GM23338 (cell line): Measurements from ENCODE around the gene GRID1. TPM values are rescaled to one million over a fixed set of nuclear protein-coding genes. Genes with fewer than 3 reads are reported as not detected.

Source experiments
- ATAC-seq: fragments of 200-7000 bp; cut with Tn5 transposase; 3 replicates; pipeline ENCODE4 v1.9.1; 2020
- DNase-seq: peaks from one replicate; pipeline ENCODE4 v3.0.0-alpha.2; 2015; ENCODE audit warnings: low spot score
- H2AFZ ChIP-seq: fragments of 200-600 bp; sonication (generic); 2 replicates; pipeline ENCODE4 v1.8.0; 2016; ENCODE audit warnings: antibody characterized with exemption, mild to moderate bottlenecking, moderate library complexity
- H3F3A ChIP-seq: fragments of 200-600 bp; sonication (generic); replicated peaks from 2 replicates; pipeline ENCODE4 v1.8.0; 2017; ENCODE audit warnings: antibody characterized with exemption, mixed run types, low read depth
- H3K27ac ChIP-seq: fragments of 200-600 bp; sonication (generic); 2 replicates; pipeline ENCODE4 v1.6.1; 2016; ENCODE audit warnings: low read depth
- H3K27me3 ChIP-seq: fragments of 200-600 bp; sonication (generic); 2 replicates; pipeline ENCODE4 v1.8.0; 2016; ENCODE audit warnings: mild to moderate bottlenecking, mixed run types, moderate library complexity; ENCODE audit not compliant: insufficient read depth
- H3K36me3 ChIP-seq: fragments of 200-600 bp; sonication (generic); 2 replicates; pipeline ENCODE4 v1.8.0; 2016; ENCODE audit warnings: mild to moderate bottlenecking; ENCODE audit not compliant: insufficient read depth
- H3K4me1 ChIP-seq: fragments of 200-600 bp; sonication (generic); 2 replicates; pipeline ENCODE4 v1.8.0; 2016; ENCODE audit warnings: mild to moderate bottlenecking, moderate library complexity; ENCODE audit not compliant: insufficient read depth
- H3K4me2 ChIP-seq: fragments of 200-600 bp; sonication (generic); 2 replicates; pipeline ENCODE4 v1.7.1; 2017; ENCODE audit warnings: mixed run types
- H3K4me3 ChIP-seq: fragments of 200-600 bp; sonication (generic); 2 replicates; pipeline ENCODE4 v1.6.1; 2016; ENCODE audit warnings: mixed run types
- H3K79me2 ChIP-seq: fragments of 200-600 bp; sonication (generic); replicated peaks from 2 replicates; pipeline ENCODE4 v1.8.0; 2017; ENCODE audit warnings: mild to moderate bottlenecking; ENCODE audit not compliant: insufficient read depth
- H3K9me2 ChIP-seq: fragments of 200-600 bp; sonication (generic); 2 replicates; pipeline ENCODE4 v1.8.0; 2017; ENCODE audit not compliant: insufficient read depth
- H4K20me1 ChIP-seq: fragments of 200-600 bp; sonication (generic); replicated peaks from 2 replicates; pipeline ENCODE4 v1.8.0; 2017; ENCODE audit warnings: mild to moderate bottlenecking; ENCODE audit not compliant: insufficient read depth
- H3K27ac Mint-ChIP-seq: 2 replicates; pipeline ENCODE4 v1.8.0; 2020; ENCODE audit warnings: inconsistent platforms, mild to moderate bottlenecking, moderate library complexity, mixed read lengths
- H3K27me3 Mint-ChIP-seq: 3 replicates; pipeline ENCODE4 v1.8.0; 2022; ENCODE audit warnings: low read depth, mild to moderate bottlenecking, moderate library complexity, mixed read lengths, inconsistent platforms; ENCODE audit not compliant: insufficient read depth, poor library complexity
- H3K36me3 Mint-ChIP-seq: 3 replicates; pipeline ENCODE4 v1.8.0; 2021; ENCODE audit warnings: low read depth, mild to moderate bottlenecking, inconsistent platforms, moderate library complexity, mixed read lengths
- H3K4me1 Mint-ChIP-seq: 3 replicates; pipeline ENCODE4 v1.8.0; 2020; ENCODE audit warnings: mild to moderate bottlenecking, inconsistent platforms, mixed read lengths
- H3K4me3 Mint-ChIP-seq: 3 replicates; pipeline ENCODE4 v1.8.0; 2021; ENCODE audit warnings: moderate library complexity, mild to moderate bottlenecking, inconsistent platforms, mixed read lengths
- H3K9me3 Mint-ChIP-seq: 3 replicates; pipeline ENCODE4 v1.8.0; 2020; ENCODE audit warnings: moderate library complexity, mild to moderate bottlenecking, inconsistent platforms, mixed read lengths
- CREB1 ChIP-seq: fragments of 250-450 bp; sonication (Bioruptor Pico); IDR thresholded peaks from 2 replicates; pipeline ENCODE4 v1.5.0; 2020; ENCODE audit warnings: low read depth, mild to moderate bottlenecking, moderate library complexity
- EZH2 ChIP-seq: fragments of 200-600 bp; sonication (generic); IDR thresholded peaks from one replicate; pipeline ENCODE4 v1.8.0; 2017; ENCODE audit warnings: antibody characterized with exemption, mild to moderate bottlenecking, low read depth; ENCODE audit not compliant: unreplicated experiment
- EZH2phosphoT487 ChIP-seq: fragments of 200-600 bp; sonication (generic); IDR thresholded peaks from one replicate; pipeline ENCODE4 v1.8.1; 2018; ENCODE audit warnings: antibody characterized with exemption; ENCODE audit not compliant: unreplicated experiment
- JUNB ChIP-seq: IDR thresholded peaks from one replicate; pipeline ENCODE4 v1.6.1; 2016; ENCODE audit warnings: antibody characterized with exemption; ENCODE audit not compliant: unreplicated experiment
- NANOG ChIP-seq: IDR thresholded peaks from 2 replicates; pipeline ENCODE4 v1.6.1; 2016; ENCODE audit warnings: antibody characterized with exemption, borderline replicate concordance
- POLR2AphosphoS5 ChIP-seq: IDR thresholded peaks from 2 replicates; pipeline ENCODE4 v1.6.1; 2016; ENCODE audit warnings: antibody characterized with exemption, low read depth
- STAT1 ChIP-seq: IDR thresholded peaks from one replicate; pipeline ENCODE4 v1.6.1; 2016; ENCODE audit warnings: antibody characterized with exemption; ENCODE audit not compliant: unreplicated experiment
- ZNF114 ChIP-seq: fragments of 250-450 bp; sonication (Bioruptor Pico); IDR thresholded peaks from 2 replicates; pipeline ENCODE4 v1.5.0; 2020; ENCODE audit warnings: mild to moderate bottlenecking, moderate library complexity
- ZNF331 ChIP-seq: fragments of 250-450 bp; sonication (Bioruptor Pico); IDR thresholded peaks from 2 replicates; pipeline ENCODE4 v1.5.0; 2020; ENCODE audit warnings: low read depth, mild to moderate bottlenecking, moderate library complexity
- polyA plus RNA-seq: library from polyadenylated mRNA; unstranded; fragments of >200 nt; fragmentation: Nextera tagmentation; extraction: Ambion mirVana; gene quantifications from 2 replicates; pipeline ENCODE4 v1.2.1, GENCODE V29; 2016
- total RNA-seq: library from RNA; depleted of rRNA; stranded (reverse); fragments of >200 nt; shearing (Covaris generic); gene quantifications from 2 replicates; pipeline ENCODE4 v1.2.3, GENCODE V29; 2014
- TF ChIP-seq, protein P1 (sequence below), 2 experiments: fragments of 200-600 bp in 1 of 2; sonication (generic) in 1 of 2; conservative IDR thresholded peaks; 2 replicates each; pipeline versions ENCODE4 v1.5.1 to v1.6.1; 2016 to 2017; ENCODE audit warnings: antibody characterized with exemption in 2 of 2, low read depth in 2 of 2, mild to moderate bottlenecking in 2 of 2, moderate library complexity in 1 of 2
- TF ChIP-seq, protein P2 (sequence below): fragments of 250-450 bp; sonication (Bioruptor Pico); IDR thresholded peaks from 2 replicates; pipeline ENCODE4 v1.5.0; 2020; ENCODE audit warnings: mild to moderate bottlenecking, moderate library complexity
- TF ChIP-seq, protein P3 (sequence below): IDR thresholded peaks from 2 replicates; pipeline ENCODE4 v1.6.1; 2016; ENCODE audit warnings: antibody characterized with exemption
- TF ChIP-seq, protein P4 (sequence below): IDR thresholded peaks from one replicate; pipeline ENCODE4 v1.6.1; 2018; ENCODE audit warnings: antibody characterized with exemption; ENCODE audit not compliant: unreplicated experiment

The GRID1 gene
- total and polyA plus RNA-seq, 2 experiments from 2014 or later: 0.14 to 0.15 TPM

DNA sequence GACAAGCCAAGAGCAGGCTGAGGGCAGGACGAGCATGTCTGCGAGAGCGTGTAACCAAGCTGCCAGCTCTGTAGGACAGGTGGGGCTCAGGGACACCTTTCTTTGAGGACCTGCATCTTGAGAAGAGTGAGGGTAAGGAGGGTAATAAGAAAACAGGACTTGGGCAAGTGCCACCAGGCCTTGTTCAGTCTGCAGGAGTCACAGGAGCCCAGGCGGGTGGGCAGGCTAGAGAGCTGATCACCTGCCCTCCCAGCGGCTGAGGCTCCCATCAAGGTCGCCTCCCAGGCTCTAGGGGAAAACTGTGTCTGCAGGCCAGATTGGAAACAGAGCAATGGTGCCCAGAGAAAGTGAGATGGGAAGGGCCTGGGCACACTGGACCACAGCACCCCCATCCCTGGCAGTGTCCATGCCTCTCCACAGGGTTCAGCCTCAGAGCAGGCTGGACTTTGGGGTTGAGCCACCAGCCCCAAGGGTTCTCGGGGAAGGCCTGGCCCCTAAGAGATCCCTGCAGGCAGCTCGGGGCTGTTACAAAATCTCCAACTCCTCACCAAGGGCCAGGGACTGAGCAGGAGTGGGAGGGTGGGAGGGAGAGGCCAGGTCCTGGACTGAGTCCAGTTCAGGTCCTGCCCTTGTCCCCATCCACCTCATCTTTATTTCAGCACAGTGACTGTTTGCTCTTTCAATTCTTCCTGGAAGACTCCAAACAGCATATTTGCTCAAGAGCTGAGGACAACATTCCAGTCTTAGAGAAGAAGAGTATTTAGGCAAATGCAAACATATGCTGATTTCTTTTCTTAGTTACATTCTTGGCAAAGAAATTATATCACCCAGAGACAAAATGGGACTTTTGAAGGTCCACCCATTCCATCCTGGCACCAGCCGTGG, 161.9 kb downstream of the GRID1 start:
- peaks cover 9% of the 10 kb centered on the region for H3K4me1 Mint-ChIP-seq
- no peak overlapping the region for H3K27ac ChIP-seq
- DNase-seq: no peak
- H3K79me2 ChIP-seq: no peaks in the 10 kb centered on the region
- TF ChIP-seq ZNF331: no peak
- TF ChIP-seq, protein P1, sequence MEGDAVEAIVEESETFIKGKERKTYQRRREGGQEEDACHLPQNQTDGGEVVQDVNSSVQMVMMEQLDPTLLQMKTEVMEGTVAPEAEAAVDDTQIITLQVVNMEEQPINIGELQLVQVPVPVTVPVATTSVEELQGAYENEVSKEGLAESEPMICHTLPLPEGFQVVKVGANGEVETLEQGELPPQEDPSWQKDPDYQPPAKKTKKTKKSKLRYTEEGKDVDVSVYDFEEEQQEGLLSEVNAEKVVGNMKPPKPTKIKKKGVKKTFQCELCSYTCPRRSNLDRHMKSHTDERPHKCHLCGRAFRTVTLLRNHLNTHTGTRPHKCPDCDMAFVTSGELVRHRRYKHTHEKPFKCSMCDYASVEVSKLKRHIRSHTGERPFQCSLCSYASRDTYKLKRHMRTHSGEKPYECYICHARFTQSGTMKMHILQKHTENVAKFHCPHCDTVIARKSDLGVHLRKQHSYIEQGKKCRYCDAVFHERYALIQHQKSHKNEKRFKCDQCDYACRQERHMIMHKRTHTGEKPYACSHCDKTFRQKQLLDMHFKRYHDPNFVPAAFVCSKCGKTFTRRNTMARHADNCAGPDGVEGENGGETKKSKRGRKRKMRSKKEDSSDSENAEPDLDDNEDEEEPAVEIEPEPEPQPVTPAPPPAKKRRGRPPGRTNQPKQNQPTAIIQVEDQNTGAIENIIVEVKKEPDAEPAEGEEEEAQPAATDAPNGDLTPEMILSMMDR (conservative IDR thresholded peaks at IDR 0.05; ENCODE audit: low read depth in 2 of 2): no peak
- no peak for TF ChIP-seq CREB1 (CRISPR knock-in tag)
- no peak for TF ChIP-seq NANOG
- TF ChIP-seq EZH2: no peak
- TF ChIP-seq ZNF114 (CRISPR knock-in tag): no peak
- no peak for TF ChIP-seq EZH2phosphoT487
- TF ChIP-seq STAT1: no peak
- TF ChIP-seq, protein P2, sequence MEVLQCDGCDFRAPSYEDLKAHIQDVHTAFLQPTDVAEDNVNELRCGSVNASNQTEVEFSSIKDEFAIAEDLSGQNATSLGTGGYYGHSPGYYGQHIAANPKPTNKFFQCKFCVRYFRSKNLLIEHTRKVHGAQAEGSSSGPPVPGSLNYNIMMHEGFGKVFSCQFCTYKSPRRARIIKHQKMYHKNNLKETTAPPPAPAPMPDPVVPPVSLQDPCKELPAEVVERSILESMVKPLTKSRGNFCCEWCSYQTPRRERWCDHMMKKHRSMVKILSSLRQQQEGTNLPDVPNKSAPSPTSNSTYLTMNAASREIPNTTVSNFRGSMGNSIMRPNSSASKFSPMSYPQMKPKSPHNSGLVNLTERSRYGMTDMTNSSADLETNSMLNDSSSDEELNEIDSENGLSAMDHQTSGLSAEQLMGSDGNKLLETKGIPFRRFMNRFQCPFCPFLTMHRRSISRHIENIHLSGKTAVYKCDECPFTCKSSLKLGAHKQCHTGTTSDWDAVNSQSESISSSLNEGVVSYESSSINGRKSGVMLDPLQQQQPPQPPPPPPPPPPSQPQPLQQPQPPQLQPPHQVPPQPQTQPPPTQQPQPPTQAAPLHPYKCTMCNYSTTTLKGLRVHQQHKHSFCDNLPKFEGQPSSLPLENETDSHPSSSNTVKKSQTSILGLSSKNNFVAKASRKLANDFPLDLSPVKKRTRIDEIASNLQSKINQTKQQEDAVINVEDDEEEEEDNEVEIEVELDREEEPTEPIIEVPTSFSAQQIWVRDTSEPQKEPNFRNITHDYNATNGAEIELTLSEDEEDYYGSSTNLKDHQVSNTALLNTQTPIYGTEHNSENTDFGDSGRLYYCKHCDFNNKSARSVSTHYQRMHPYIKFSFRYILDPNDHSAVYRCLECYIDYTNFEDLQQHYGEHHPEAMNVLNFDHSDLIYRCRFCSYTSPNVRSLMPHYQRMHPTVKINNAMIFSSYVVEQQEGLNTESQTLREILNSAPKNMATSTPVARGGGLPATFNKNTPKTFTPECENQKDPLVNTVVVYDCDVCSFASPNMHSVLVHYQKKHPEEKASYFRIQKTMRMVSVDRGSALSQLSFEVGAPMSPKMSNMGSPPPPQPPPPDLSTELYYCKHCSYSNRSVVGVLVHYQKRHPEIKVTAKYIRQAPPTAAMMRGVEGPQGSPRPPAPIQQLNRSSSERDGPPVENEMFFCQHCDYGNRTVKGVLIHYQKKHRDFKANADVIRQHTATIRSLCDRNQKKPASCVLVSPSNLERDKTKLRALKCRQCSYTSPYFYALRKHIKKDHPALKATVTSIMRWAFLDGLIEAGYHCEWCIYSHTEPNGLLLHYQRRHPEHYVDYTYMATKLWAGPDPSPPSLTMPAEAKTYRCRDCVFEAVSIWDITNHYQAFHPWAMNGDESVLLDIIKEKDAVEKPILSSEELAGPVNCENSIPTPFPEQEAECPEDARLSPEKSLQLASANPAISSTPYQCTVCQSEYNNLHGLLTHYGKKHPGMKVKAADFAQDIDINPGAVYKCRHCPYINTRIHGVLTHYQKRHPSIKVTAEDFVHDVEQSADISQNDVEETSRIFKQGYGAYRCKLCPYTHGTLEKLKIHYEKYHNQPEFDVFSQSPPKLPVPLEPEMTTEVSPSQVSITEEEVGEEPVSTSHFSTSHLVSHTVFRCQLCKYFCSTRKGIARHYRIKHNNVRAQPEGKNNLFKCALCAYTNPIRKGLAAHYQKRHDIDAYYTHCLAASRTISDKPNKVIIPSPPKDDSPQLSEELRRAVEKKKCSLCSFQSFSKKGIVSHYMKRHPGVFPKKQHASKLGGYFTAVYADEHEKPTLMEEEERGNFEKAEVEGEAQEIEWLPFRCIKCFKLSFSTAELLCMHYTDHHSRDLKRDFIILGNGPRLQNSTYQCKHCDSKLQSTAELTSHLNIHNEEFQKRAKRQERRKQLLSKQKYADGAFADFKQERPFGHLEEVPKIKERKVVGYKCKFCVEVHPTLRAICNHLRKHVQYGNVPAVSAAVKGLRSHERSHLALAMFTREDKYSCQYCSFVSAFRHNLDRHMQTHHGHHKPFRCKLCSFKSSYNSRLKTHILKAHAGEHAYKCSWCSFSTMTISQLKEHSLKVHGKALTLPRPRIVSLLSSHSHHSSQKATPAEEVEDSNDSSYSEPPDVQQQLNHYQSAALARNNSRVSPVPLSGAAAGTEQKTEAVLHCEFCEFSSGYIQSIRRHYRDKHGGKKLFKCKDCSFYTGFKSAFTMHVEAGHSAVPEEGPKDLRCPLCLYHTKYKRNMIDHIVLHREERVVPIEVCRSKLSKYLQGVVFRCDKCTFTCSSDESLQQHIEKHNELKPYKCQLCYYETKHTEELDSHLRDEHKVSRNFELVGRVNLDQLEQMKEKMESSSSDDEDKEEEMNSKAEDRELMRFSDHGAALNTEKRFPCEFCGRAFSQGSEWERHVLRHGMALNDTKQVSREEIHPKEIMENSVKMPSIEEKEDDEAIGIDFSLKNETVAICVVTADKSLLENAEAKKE (CRISPR knock-in tag): no peak
- TF ChIP-seq, protein P3, sequence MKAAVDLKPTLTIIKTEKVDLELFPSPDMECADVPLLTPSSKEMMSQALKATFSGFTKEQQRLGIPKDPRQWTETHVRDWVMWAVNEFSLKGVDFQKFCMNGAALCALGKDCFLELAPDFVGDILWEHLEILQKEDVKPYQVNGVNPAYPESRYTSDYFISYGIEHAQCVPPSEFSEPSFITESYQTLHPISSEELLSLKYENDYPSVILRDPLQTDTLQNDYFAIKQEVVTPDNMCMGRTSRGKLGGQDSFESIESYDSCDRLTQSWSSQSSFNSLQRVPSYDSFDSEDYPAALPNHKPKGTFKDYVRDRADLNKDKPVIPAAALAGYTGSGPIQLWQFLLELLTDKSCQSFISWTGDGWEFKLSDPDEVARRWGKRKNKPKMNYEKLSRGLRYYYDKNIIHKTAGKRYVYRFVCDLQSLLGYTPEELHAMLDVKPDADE: no peak
- TF ChIP-seq JUNB: no peak
- TF ChIP-seq, protein P4, sequence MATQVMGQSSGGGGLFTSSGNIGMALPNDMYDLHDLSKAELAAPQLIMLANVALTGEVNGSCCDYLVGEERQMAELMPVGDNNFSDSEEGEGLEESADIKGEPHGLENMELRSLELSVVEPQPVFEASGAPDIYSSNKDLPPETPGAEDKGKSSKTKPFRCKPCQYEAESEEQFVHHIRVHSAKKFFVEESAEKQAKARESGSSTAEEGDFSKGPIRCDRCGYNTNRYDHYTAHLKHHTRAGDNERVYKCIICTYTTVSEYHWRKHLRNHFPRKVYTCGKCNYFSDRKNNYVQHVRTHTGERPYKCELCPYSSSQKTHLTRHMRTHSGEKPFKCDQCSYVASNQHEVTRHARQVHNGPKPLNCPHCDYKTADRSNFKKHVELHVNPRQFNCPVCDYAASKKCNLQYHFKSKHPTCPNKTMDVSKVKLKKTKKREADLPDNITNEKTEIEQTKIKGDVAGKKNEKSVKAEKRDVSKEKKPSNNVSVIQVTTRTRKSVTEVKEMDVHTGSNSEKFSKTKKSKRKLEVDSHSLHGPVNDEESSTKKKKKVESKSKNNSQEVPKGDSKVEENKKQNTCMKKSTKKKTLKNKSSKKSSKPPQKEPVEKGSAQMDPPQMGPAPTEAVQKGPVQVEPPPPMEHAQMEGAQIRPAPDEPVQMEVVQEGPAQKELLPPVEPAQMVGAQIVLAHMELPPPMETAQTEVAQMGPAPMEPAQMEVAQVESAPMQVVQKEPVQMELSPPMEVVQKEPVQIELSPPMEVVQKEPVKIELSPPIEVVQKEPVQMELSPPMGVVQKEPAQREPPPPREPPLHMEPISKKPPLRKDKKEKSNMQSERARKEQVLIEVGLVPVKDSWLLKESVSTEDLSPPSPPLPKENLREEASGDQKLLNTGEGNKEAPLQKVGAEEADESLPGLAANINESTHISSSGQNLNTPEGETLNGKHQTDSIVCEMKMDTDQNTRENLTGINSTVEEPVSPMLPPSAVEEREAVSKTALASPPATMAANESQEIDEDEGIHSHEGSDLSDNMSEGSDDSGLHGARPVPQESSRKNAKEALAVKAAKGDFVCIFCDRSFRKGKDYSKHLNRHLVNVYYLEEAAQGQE: no peak
- no peak for TF ChIP-seq POLR2AphosphoS5
- H3K4me3 Mint-ChIP-seq: no peak overlapping the region
- H3K9me3 Mint-ChIP-seq: no peaks in the 10 kb centered on the region; the same call in 2 of the 3 replicates
- H3K27me3 ChIP-seq: no peaks in the 10 kb centered on the region
- no peaks in the 10 kb centered on the region for H3F3A ChIP-seq
- no peaks in the 10 kb centered on the region for H3K36me3 ChIP-seq
- no peaks in the 10 kb centered on the region for H3K4me1 ChIP-seq
- H3K36me3 Mint-ChIP-seq: no peaks in the 10 kb centered on the region
- no peak for ATAC-seq
- no peaks in the 10 kb centered on the region for H3K9me2 ChIP-seq
- no peak overlapping the region for H3K27ac Mint-ChIP-seq
- no peak overlapping the region for H3K4me3 ChIP-seq
- peaks cover 14% of the 10 kb centered on the region for H3K27me3 Mint-ChIP-seq
- H4K20me1 ChIP-seq: no peaks in the 10 kb centered on the region
- H2AFZ ChIP-seq: no peak overlapping the region
- H3K4me2 ChIP-seq: no peak overlapping the region
